Muscle layer of duodenum (tissue), 2 donors: ENCODE measurements around the gene ROBO1.

Source experiments
- H3K27ac ChIP-seq: one replicate; pipeline ENCODE4 v1.7.0; 2013; ENCODE audit warnings: mild to moderate bottlenecking, low read length
- H3K27me3 ChIP-seq: one replicate; pipeline ENCODE4 v1.7.0; 2013; ENCODE audit warnings: low read depth, mild to moderate bottlenecking, control low read depth, low read length
- H3K36me3 ChIP-seq, 2 donors: one replicate each; pipeline ENCODE4 v1.7.0; 2013; ENCODE audit warnings: low read length in 2 of 2, control low read depth in 1 of 2, mild to moderate bottlenecking in 1 of 2; ENCODE audit not compliant: insufficient read depth in 2 of 2, control insufficient read depth in 1 of 2
- H3K4me1 ChIP-seq, 2 donors: one replicate each; pipeline ENCODE4 v1.7.0; 2013; ENCODE audit warnings: low read length in 2 of 2, mild to moderate bottlenecking in 2 of 2, control low read depth in 1 of 2, moderate library complexity in 1 of 2; ENCODE audit not compliant: insufficient read depth in 2 of 2, control insufficient read depth in 1 of 2
- H3K4me3 ChIP-seq, 2 donors: one replicate each; pipeline ENCODE4 v1.7.0; 2013; ENCODE audit warnings: low read length in 2 of 2, low read depth in 1 of 2, mild to moderate bottlenecking in 1 of 2
- H3K9me3 ChIP-seq, 2 donors: one replicate each; pipeline ENCODE4 v1.7.0; 2013; ENCODE audit warnings: low read length in 2 of 2, control low read depth in 1 of 2, mild to moderate bottlenecking in 1 of 2; ENCODE audit not compliant: control insufficient read depth in 1 of 2
- donor health status: healthy.

ROBO1 gene

GRCh38 chr3:78825858-78826215, 942.0 kb downstream of the ROBO1 start:
- Histone ChIP-seq H3K9me3 (no peaks in the 10 kb centered on the region), H3K4me3 (no peak overlapping the region), H3K27ac (no peak overlapping the region), H3K27me3 (no peaks in the 10 kb centered on the region), H3K36me3 (no peaks in the 10 kb centered on the region), H3K4me1 (peaks cover 0 to 7% of the 10 kb centered on the region in 2 donors)

- no peaks in the 10 kb centered on the region for H3K9me3 ChIP-seq
- H3K4me3 ChIP-seq, result no peak overlapping the region
- H3K36me3 ChIP-seq, result no peaks in the 10 kb centered on the region
- H3K27ac ChIP-seq, result no peak overlapping the region
- peaks cover 0 to 7% of the 10 kb centered on the region in 2 donors for H3K4me1 ChIP-seq
- no peaks in the 10 kb centered on the region for H3K27me3 ChIP-seq
These were observed 942.5 kb downstream of the ROBO1 start for GRCh38 chr3:78825118-78825857.

- peaks cover 0 to 7% of the 10 kb centered on the region in 2 donors for H3K4me1 ChIP-seq
- H3K9me3 ChIP-seq, result no peaks in the 10 kb centered on the region
- no peaks in the 10 kb centered on the region for H3K36me3 ChIP-seq
- no peaks in the 10 kb centered on the region for H3K27me3 ChIP-seq
- H3K4me3 ChIP-seq, result no peak overlapping the region
- H3K27ac ChIP-seq, result no peak overlapping the region
These were observed 943.9 kb downstream of the ROBO1 start for GRCh38 chr3:78823859-78824258.

- Histone ChIP-seq H3K36me3 (no peaks in the 10 kb centered on the region), H3K27ac (no peak overlapping the region), H3K4me1 (peaks cover 0 to 7% of the 10 kb centered on the region in 2 donors)
These were observed 944.4 kb downstream of the ROBO1 start for GRCh38 chr3:78823434-78823833.

GRCh38 chr3:78822726-78823125, 945.1 kb downstream of the ROBO1 start:
- Histone ChIP-seq H3K4me1 (peaks cover 0 to 7% of the 10 kb centered on the region in 2 donors), H3K27me3 (no peaks in the 10 kb centered on the region), H3K9me3 (no peaks in the 10 kb centered on the region), H3K27ac (no peak overlapping the region), H3K36me3 (no peaks in the 10 kb centered on the region), H3K4me3 (no peak overlapping the region)

More at GRCh38 chr3:78823434-78823833, 944.4 kb downstream of the ROBO1 start:
- H3K9me3 ChIP-seq, result no peaks in the 10 kb centered on the region
- H3K4me3 ChIP-seq, result no peak overlapping the region
- no peaks in the 10 kb centered on the region for H3K27me3 ChIP-seq

- Histone ChIP-seq H3K36me3 (no peaks in the 10 kb centered on the region), H3K9me3 (no peaks in the 10 kb centered on the region), H3K27ac (no peak overlapping the region)
These were observed 947.3 kb downstream of the ROBO1 start for GRCh38 chr3:78820542-78820941.

GRCh38 chr3:78818161-78818985, 949.4 kb downstream of the ROBO1 start:
- H3K27me3 ChIP-seq, result no peaks in the 10 kb centered on the region
- no peak overlapping the region for H3K27ac ChIP-seq
- no peaks in the 10 kb centered on the region for H3K36me3 ChIP-seq
- H3K4me1 ChIP-seq, result peaks cover 0 to 7% of the 10 kb centered on the region in 2 donors
- H3K4me3 ChIP-seq, result no peak overlapping the region
- H3K9me3 ChIP-seq, result no peaks in the 10 kb centered on the region

More at GRCh38 chr3:78820542-78820941, 947.3 kb downstream of the ROBO1 start:
- H3K27me3 ChIP-seq, result no peaks in the 10 kb centered on the region
- peaks cover 0 to 7% of the 10 kb centered on the region in 2 donors for H3K4me1 ChIP-seq
- H3K4me3 ChIP-seq, result no peak overlapping the region

GRCh38 chr3:78814893-78815562, 952.8 kb downstream of the ROBO1 start:
- Histone ChIP-seq H3K4me3 (no peak overlapping the region), H3K27me3 (no peaks in the 10 kb centered on the region), H3K4me1 (no peaks in the 10 kb centered on the region), H3K36me3 (no peaks in the 10 kb centered on the region), H3K9me3 (no peaks in the 10 kb centered on the region), H3K27ac (no peak overlapping the region)

- no peaks in the 10 kb centered on the region for H3K9me3 ChIP-seq
- H3K36me3 ChIP-seq, result no peaks in the 10 kb centered on the region
- no peaks in the 10 kb centered on the region for H3K4me1 ChIP-seq
- no peak overlapping the region for H3K27ac ChIP-seq
- H3K4me3 ChIP-seq, result no peak overlapping the region
- H3K27me3 ChIP-seq, result no peaks in the 10 kb centered on the region
These were observed 955.6 kb downstream of the ROBO1 start for GRCh38 chr3:78812166-78812565.

- no peaks in the 10 kb centered on the region for H3K27me3 ChIP-seq
- H3K4me1 ChIP-seq, result no peaks in the 10 kb centered on the region
- no peaks in the 10 kb centered on the region for H3K9me3 ChIP-seq
- no peaks in the 10 kb centered on the region for H3K36me3 ChIP-seq
- H3K27ac ChIP-seq, result no peak overlapping the region
- H3K4me3 ChIP-seq, result no peak overlapping the region
These were observed 957.8 kb downstream of the ROBO1 start for GRCh38 chr3:78809966-78810365.
